NCI-H2196 treated with DMSO at 0.1 percent for 48 hours (cell line): ENCODE data around the gene CGREF1.

Experiments used
- DNase-seq: peaks from one replicate; lab custom pipeline; 2025; ENCODE audit not compliant: unreplicated experiment; lab: John Stamatoyannopoulos, UW

The CGREF1 gene

GRCh38 chr2:27118525-27119329 is at the start of gene CGREF1:
CGREF1 (minus strand) TSS chr2:27119128; CDS start chr2:27104366, 14,762 bp downstream.
- no peak for DNase-seq

- DNase-seq: no peak
Measured at GRCh38 chr2:27164960-27165763, 46.2 kb upstream of the CGREF1 start.

- no peak for DNase-seq
Measured at GRCh38 chr2:27162151-27163121, 43.5 kb upstream of the CGREF1 start.

- no peak for DNase-seq
Measured at GRCh38 chr2:27160191-27160590, 41.3 kb upstream of the CGREF1 start.

GRCh38 chr2:27159271-27159670 is 40.3 kb upstream of the CGREF1 start:
- no peak for DNase-seq

- no peak for DNase-seq
Measured at GRCh38 chr2:27158468-27158867, 39.5 kb upstream of the CGREF1 start.

- no peak for DNase-seq
Measured at GRCh38 chr2:27155069-27155520, 36.2 kb upstream of the CGREF1 start.

- no peak for DNase-seq
Measured at GRCh38 chr2:27154488-27154887, 35.6 kb upstream of the CGREF1 start.

GRCh38 chr2:27152796-27153464 is 34.0 kb upstream of the CGREF1 start:
- DNase-seq: peak; percentile 51

GRCh38 chr2:27152102-27152795 is 33.3 kb upstream of the CGREF1 start:
- peak; percentile 11 for DNase-seq

GRCh38 chr2:27150639-27151230 is 31.8 kb upstream of the CGREF1 start:
- DNase-seq: no peak

GRCh38 chr2:27149570-27150405 is 30.9 kb upstream of the CGREF1 start:
- no peak for DNase-seq

- DNase-seq: no peak
Measured at GRCh38 chr2:27148801-27149439, 30.0 kb upstream of the CGREF1 start, which contains the start of gene TCF23. TCF23 (plus strand) TSS chr2:27149004; CDS start chr2:27149134, 130 bp downstream.

- DNase-seq: no peak
Measured at GRCh38 chr2:27147935-27148334, 29.0 kb upstream of the CGREF1 start.

GRCh38 chr2:27145682-27146081 is 26.8 kb upstream of the CGREF1 start:
- no peak for DNase-seq

- DNase-seq: no peak
Measured at GRCh38 chr2:27143285-27143684, 24.4 kb upstream of the CGREF1 start.

- no peak for DNase-seq
Measured at GRCh38 chr2:27139310-27139709, 20.4 kb upstream of the CGREF1 start, which contains the start of gene PRR30. PRR30 (minus strand) TSS chr2:27139410; CDS start chr2:27138329, 1,081 bp downstream.

- no peak for DNase-seq
Measured at GRCh38 chr2:27138111-27138510, 19.2 kb upstream of the CGREF1 start.
